ENCODE measurements around the gene TIMP1.
A peak's percentile ranks its signal among the peaks of the same experiment; 100 is the strongest.

Gene TIMP1

DNA sequence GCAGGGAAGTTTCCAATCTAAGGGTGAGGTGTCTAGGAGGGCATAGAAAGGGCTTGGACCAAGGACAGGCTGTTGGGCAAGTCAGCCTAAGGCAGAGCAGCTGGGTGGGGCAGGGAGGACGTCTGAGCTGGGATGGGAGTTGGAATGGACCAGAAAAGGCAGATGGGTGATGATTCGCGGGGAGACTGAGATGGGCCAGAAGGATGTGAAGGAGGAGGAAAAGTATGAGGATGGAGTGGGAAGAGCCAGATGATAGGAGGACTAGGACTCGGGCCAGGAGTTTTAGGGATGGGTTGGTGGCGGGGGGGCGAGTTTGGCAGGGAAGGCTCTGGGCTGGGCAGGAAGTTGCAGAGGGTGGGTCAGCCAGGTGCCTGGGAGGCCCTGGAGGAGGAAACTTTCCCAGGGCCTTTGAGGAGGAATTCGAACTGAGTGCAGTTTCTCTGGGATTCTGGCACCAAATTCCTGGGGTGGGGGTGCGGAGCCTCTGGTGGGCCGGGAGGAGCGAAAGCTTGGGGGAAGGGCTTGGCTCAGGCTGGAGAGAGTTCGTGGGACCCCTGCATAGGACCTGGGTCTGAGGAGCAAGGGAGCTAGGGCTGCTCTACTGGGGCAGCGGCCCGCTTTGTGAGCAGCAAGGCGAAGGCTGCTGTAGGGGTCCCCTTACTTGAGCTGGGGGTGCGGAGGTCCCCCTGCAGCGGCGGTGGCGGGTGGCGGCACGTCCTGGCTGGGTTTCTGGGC, 8.7 kb upstream of the TIMP1 start:
- no peak for DNase-seq (ENCODE audit: low spot score)

DNA sequence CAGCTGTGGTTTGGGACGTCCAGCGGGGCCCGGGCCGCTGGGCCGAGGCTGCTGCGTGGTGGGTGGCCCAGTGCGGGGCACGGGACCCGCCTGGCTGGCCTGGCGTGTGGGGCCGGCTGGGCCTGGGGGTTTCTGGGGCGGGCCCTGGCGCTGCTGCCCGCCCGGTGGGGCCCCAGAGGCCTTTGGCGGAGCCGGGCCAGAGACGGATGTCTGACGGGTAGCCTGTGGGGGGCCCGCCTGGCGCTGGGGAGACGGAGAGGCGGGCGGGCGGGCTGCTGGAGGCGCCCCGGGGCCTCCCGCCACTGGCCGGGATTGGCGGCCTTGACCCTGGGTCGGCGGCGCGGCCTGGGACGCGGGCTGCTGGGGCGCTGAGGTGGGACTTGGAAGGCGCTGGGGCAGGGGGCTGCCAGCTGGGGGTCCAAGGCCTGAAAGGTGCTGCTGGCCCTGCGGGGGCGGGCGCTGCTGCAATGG, 8.1 kb upstream of the TIMP1 start:
- DNase-seq (ENCODE audit: low spot score), result no peak

- no peak for DNase-seq (ENCODE audit: low spot score)
Observed at GRCh38 chrX:47574547-47575301, 7.5 kb upstream of the TIMP1 start.

DNA sequence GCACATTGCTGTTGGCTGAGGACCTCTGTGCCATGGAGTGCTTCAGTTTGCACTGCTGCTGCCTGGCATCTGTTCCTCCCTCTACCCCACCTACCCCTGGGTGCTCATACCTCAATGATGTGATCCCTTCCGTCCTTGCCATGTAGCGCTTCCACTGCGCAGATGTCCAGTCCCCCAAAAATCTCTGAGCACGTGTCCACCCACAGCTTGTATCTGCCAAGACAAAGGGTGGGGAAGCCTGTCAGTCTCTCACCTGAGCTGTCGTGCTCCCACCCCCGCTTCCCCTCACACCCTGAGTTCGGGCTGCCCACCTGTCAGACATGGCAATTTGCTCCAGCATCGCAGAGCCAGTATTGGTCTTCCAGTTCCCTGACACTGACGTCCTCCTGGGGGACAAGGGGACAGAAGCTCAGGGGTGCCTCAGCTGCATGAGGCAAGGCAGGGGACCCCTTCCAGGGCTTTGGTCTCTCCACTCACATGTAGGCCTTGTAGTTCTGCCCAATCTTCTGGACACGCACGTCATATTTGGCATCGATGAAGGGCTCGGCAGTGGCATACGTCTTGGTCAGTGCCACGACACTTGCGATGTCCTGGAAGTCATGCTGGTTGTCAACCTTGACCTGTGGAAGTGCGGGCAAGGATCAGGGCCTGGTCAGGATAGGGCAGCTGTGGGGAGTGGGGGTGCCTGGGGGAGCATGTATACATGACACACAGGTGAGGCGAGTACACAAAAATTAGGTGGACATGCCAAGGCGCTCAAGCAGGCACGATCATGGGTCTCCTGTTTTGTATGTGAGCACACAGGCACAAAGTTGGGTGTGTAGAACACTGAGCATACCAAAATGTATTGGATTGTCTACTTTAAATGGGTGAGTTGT, 6.0 kb upstream of the TIMP1 start:
- DNase-seq (ENCODE audit: low spot score), result no peak

- DNase-seq (ENCODE audit: low spot score), result no peak
Observed at GRCh38 chrX:47577424-47577823, 4.8 kb upstream of the TIMP1 start.

DNA sequence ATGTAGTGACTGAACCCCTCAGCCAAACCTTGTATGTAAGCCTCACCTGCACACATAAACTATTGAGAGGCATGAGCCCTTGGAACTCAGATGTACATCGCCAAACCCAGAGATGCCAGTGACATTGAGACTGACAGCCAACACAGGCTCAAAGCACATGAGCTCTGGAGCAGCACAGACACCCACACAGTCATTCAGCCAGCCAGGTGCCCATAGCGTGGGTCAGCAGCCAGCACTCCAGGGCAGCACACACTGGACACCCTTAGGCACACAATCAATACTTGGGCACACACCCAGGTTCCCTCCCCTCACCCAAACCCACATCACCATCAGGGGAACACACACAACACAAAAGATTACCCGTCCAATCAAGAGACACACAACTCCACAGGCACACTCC, 4.3 kb upstream of the TIMP1 start:
- no peak for DNase-seq (ENCODE audit: low spot score)

GRCh38 chrX:47578692-47579091, 3.5 kb upstream of the TIMP1 start:
- no peak for DNase-seq (ENCODE audit: low spot score)

DNA sequence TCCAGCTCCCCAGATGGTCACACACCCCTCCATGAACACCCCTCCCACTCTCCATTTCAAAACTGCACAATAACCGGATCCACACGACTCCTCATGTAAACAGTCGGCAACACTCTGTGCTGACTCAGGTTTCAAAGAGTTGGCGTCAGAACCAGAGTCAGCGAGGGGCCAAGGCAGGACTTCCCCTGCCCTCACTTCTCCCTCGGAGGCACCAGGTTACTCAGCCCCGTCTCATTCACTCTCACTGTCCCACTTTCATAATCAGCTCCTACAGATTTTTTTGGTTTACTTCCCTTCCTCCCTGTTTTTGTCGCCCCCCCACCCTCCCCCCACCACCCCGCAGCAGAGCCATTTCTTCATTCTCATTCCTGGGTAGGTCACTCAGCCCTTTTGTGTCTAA, 2.7 kb upstream of the TIMP1 start:
- peak; percentile 59 for DNase-seq (ENCODE audit: low spot score)

- DNase-seq (ENCODE audit: low spot score), result no peak
Observed at GRCh38 chrX:47583240-47583861, 1.1 kb downstream of the TIMP1 start.

GRCh38 chrX:47584714-47585113, 2.5 kb downstream of the TIMP1 start:
- peak; percentile 43 for DNase-seq (ENCODE audit: low spot score)

DNA sequence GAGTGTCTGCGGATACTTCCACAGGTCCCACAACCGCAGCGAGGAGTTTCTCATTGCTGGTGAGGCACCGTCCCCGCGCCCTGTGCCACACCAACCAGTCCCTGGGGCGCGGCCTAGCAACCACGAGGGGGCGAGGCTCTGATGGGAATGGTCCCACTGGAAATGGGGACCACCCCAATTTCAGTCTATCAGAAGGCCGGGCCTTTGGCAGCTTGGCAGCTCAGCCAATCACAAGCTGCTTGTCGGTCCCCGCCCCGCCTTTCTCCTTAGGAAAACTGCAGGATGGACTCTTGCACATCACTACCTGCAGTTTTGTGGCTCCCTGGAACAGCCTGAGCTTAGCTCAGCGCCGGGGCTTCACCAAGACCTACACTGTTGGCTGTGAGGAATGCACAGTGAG, 3.0 kb downstream of the TIMP1 start:
- no peak for DNase-seq (ENCODE audit: low spot score)

GRCh38 chrX:47586043-47586787, 4.0 kb downstream of the TIMP1 start:
- no peak for DNase-seq (ENCODE audit: low spot score)

- no peak for DNase-seq (ENCODE audit: low spot score)
Observed at GRCh38 chrX:47587091-47587891, 5.1 kb downstream of the TIMP1 start.

DNA sequence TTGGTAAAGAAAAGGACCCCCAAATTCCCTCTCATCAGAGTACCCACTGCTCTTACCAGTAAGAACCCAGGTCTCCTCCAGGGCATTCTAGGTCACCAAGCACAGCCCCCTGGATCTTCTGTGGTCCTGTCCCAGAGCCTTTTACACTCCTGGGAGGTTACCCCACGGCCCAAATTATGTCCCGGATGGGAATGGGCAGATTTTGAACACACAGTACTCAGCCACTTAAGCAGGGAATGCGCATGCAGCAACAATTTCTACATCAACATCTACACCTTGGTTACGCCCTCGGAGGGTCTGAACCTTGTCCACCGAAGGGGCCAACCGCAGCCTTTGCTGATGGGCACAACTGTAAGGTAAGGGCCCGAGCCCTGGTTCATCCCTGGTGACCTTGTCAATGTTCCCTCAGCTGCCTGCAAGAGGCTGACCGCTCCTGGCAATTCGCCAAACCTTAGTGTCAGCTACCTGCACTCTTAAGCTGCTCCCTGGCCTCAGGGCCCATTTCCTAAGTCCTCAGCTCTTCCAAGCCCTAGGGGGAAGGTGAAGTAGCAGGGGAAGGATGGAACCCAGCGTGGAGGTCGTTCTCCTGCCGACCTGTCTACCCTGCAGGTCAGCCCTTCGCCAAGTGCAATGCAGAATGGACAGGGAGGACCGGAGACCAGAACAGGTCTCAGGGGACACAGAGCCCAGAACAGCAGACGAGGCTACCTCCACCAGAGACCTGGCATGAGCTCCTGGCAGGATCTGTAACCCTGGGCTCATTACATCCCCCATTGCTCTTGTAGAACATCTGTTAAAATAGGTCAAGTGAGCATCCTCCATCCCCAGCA, 5.9 kb downstream of the TIMP1 start:
- DNase-seq (ENCODE audit: low spot score), result no peak

DNA sequence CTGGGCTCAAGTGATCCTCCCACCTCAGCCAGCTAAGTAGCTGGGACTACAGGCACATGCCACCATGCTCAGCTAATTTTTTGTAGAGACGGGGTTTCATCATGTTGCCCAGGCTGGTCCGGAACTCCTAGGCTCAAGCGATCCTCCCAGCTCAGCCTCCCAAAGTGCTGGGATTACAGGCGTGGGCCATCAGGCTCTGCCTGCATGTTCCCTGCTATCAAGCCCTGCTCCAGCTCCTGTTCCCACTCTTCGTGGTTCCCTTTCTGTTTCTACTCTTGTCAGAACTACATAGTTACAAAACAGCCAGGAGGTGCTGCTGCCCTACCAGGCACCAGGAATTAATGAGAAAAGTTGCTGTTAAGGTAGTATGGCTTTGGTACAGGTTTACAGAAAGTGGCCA, 8.7 kb downstream of the TIMP1 start:
- DNase-seq (ENCODE audit: low spot score), result no peak

- no peak for DNase-seq (ENCODE audit: low spot score)
Observed at GRCh38 chrX:47593522-47593921, 11.3 kb downstream of the TIMP1 start.

DNA sequence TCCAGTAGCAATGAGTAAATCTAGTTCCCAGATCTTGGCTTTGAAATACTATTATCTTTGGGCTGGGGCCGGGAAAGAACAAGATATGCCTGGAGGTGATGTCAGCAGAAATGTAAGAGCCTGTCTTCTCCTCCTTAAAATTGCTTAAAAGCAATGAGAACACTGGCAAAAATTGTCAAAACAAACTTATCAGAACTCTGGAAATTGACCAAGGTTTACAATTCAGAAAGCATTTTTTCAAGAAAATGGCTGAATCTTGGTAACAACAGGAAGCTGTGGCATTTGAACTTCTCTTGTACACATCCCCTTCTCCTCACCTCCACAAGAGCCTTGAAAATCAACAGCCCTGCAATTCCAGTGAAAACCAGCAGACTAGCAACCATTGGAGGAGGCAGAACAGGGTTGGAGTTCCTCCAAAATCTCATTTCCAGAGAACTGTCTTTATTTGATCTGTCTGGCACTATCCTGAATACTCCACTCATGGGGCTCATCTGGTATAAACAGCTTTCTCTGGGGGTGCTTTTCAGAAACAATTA, 13.5 kb downstream of the TIMP1 start:
- DNase-seq (ENCODE audit: low spot score), result no peak

GRCh38 chrX:47596256-47596655, 14.0 kb downstream of the TIMP1 start:
- no peak for DNase-seq (ENCODE audit: low spot score)

DNA sequence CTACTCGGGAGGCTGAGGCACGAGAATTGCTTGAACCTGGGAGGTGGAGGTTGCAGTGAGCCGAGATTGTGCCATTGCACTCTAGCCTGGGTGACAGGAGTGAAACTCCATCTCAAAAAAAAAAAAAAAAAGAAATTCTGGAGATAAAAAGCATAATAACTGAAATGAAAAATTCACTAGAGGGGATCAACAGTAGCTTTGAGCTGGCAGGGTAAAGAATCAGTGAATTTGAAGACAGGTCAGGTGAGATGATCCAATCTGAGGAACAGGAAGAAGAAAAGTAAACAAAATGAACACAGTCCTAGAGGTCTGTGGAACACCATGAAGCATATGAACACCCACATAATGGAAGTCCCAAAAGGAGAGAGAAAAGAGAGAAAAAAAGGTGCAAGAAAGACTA, 15.0 kb downstream of the TIMP1 start:
- no peak for DNase-seq (ENCODE audit: low spot score)

Data from RKO (cell line).